Cerebellar cortex (tissue), 1 donor: ENCODE data around the gene RNMT.
"Not testable (repeated sequence)": the region's sequence is repeated elsewhere in the genome, so short reads cannot be mapped to it uniquely, and the experiment has no call there.

Source experiments
- DNase-seq: peaks from one replicate; pipeline ENCODE4 v3.0.0-alpha.2; 2015; ENCODE audit warnings: low spot score

RNMT gene

DNA sequence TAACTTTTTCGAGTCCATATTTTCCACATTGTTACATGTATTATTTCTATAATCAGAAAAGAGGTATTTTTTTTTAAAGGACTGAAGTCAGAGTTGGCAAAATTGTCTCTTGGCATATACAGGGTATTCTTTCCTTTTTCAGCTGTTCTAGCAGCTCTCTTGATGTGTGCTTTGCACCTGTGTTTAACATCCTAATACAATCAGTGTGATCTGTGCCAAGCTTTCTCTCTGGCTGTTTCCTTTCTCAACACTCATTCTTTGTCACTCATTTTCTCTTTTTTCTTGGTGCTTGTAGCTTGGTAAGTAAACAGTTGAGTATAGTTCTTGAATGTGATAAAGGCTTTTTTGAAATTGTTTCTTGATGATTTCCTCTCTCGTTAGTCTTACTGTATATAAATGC is 9.2 kb downstream of the RNMT start:
- DNase-seq = no peak

DNA sequence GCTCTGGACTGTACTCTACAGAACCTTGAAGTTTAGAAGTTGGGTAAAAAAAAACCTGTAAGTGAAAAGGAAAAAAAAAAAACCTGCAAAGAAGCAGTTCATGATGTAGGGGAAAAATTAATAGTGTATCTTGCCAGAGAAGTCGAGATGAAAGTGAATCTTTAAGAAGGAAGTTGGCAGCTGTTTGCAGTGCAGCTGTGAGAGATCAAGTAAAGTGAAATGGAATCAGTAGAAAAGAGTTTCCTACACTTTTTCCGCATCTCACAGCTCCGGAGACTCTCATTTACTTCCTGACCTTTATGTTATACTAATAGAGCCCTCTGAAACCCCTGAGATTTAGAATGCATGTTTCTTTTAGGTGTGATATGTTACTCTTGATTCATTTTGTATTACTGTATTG is 19.2 kb downstream of the RNMT start:
- DNase-seq = no peak

DNA sequence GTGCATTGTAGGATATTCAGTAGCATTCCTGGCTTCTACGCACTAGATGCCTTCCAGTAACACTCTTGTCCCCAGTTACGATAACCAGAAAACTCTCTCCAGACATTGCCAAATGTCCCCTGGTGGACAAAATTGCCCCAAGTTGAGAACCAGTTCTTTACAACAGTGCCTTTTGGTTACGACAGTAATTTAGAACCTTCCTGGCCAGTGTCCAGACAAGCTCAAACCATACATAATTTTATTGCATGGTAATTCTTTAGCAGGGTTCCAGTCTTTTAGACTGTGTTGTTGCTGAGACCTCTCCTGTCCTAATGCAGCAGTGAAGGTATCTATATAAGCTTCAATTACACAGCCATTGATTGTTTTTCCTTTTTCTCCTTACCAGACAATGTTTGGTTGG is 20.2 kb downstream of the RNMT start:
- DNase-seq = no peak

DNA sequence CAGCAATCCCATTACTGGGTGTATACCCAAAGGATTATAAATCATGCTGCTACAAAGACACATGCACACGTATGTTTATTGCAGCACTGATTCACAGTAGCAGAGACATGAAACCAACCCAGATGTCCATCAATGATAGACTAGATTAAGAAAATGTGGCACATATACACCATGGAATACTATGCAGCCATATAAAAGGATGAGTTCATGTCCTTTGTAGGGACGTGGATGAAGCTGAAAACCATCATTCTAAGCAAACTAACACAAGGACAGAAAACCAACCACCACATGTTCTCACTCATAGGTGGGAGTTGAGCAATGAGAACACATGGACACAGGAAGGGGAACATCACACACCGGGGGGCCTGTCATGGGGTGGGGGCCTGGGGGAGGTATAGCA is 25.1 kb downstream of the RNMT start:
- DNase-seq = not testable (repeated sequence)

DNA sequence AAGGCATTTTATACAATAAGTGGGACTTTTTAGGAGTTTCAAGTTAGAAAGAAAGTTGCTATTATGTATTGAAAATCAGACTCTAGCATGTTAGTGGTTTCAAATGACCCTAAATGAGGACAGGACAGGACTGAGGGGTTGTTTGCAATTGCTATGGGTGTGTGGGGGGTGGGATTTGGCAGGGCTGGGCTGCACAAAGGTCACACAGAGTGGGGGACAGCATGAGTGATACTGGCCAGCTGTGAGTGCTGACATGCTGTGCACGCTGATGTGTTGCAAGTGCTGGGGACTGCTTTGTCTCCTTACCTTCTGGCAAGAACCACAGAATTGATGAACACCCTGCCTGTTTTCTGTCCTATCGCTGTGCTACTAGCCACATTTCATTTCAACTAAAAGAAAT is 29.8 kb downstream of the RNMT start:
- DNase-seq = no peak

DNA sequence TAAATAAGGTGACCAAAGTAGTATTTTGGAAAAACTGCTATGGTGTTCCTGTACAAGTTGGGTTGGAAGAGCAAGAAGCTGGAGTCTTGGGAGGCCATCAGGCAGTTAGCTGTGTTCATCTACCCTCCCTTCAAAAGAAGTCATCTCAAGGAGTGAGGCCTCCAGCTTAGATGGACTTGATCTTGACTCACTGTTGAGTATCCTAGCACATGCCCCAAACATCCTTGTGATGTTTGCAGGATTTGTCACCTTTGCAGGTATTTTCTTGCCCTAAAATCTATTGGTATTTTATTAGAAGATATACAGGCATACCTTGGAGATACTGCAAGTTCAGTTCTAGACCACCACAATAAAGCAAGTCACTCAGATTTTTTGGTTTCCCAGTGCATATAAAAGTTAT is 30.2 kb downstream of the RNMT start:
- DNase-seq = no peak

DNA sequence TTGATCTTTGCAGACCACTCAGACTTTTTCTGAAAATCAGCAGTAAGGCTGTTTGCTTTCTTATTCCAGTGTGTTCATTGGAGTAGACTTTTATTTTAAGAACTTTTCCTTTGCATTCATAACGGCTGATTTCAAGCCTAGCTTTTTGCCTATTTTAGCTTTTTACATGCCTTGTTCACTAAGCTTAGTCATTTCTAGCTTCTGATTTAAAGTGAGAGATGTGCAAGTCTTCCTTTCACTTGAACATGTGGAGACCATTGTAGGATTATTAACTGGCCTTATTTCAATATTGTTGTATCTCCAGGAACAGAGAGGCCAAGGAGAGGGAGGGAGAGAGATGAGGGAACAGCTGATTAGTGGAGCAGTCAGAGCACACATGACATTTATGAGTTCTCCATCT is 32.1 kb downstream of the RNMT start:
- DNase-seq = no peak

DNA sequence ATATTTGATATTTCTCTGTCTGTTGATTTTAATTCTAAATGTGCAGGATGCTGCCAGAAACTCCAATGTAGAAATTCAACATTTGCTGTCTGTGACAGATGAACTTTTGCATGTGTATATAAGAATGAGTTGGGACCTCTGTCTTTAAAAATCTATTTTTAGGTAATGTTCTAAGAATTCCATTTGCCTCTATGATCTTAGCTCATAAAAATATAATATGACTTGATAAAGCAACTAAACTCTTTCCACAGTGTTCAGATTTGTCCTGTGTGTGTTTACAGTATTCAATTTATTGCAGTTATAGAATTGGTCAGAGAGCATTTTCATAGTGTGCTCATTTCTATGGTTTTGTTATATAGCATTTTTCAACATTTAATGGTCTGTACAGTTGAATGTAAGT is 33.6 kb downstream of the RNMT start:
- DNase-seq = no peak

DNA sequence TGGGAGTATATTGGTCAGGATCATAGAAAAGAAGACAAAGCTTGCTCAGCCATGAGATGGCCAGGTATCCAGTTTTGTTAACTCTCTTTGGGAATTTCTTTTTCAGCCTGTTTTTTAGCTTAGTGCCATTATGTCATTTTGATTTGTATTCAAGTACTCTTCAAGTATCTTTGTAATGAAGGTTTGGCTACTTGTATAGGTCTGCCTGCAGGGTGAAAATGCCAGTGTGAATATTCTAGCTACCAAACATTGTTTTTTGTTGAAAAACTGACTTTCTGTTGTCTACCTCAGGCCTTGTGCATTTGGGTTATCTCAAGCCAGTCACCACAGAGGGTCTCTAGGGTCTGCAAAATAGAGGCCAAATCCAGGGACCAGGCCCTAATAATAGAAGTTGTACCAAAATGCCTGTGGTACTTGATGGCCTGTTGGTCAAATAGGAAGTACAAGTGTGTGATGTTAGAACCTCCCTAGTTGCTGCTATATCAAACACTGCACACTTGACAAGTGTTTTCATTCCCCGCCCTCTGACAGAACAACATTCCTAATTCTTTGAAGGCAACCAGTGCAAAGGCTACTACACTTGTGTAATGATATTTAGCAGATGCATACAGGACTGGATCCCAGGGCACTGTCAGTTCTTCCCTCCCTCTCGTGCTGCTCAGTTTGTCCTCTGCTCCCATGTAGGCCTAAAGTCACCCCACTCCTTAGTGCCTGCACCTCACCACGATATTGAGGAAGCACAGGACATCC is 36.4 kb downstream of the RNMT start:
- DNase-seq = no peak

DNA sequence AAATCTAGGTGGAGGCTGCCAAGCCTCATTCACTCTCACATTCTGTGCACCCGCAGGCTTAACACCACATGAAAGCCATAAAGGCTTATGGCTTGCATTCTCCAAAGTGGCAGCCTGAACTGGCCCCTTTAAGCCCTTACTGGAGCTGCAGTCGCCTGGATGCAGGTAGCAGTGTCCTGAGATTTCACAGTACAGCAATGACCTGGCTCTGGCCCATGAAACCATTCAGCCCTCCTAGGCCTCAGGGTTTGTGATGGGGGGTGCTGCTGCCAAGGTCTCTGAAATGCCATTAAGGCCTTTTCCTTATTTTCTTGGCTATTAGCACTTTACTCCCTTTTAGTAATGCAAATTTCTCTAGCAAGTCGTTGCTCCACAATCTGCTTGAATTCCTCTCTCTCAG is 48.6 kb downstream of the RNMT start:
- no peak for DNase-seq

DNA sequence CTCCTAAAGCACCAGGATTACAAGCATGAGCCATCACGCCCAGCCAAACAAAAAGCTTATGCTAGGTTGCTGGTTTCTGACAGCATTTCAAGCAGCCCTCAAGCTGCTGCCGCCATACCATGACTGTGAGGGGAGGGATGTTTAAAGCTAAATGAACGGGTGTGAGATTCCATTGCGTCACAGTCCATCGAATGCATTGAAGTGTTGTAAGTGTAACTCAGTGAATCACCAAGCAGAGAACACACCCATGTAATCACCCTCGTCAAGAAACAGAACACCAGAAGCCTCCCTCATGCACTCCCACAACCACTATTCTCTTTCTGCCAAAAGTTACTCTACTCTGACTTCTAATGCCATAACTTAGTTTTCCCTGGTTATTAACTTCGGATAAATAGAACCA is 64.7 kb downstream of the RNMT start:
- DNase-seq = no peak

DNA sequence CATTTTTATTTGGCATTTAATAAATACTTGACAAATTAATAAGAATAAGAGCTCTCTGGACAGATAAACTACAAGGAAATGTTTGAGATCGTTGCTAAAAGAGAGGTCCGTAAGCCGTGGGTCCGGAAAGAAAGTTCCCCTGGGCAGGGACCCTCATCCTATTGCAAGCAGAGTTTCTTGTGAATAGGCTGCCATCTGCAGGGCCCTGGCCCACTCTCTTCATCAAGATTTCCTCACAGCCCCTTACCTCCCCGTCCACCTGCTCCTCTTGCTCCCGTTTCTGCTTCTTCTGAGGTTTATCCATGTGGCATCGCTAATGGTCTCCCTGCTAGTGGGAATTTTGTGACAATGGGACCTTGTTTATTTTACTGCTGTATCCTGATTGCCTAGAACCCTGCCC is 67.3 kb downstream of the RNMT start:
- DNase-seq = no peak

DNA sequence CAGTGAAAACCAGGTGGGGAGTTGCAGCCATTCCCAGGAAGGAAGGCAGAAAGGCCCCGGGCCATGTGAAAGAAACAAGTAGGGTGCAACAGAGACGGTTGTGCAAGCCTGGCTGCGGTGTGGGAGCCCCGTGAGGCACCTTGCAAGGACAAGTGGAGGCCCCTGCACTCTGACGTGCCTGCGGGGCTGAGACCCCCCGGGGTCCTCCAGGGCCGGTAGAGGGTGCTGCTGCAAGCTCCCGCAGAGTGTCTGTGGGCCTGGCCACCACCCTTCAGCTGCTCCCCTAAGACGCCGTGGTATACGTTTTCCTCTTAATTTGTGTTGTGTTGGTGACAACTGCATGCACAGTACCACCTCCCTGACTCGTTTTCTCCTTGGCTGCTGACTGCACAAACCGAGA is 70.0 kb downstream of the RNMT start:
- DNase-seq = no peak

DNA sequence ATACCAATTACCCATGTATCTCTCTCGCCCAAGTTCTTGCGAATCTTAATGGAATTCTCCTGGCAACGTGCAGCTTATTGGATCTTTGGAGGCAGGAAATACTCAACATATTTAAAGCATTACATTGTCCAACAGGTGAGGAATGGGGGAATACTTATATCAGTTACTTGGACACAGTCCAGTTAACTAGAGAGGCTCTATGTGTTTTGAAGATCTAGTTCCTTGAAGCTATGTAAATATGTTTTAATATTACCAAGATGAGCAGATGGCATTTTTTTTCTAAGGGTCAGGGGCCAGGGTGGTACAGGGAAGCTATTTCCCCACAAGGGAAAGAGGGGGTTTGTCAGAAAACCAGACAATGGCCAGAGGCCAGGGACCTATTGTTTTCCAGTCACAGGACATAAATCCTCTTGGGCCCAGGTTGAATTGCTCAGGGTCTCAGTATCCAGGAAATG is 70.7 kb downstream of the RNMT start:
- DNase-seq = no peak

DNA sequence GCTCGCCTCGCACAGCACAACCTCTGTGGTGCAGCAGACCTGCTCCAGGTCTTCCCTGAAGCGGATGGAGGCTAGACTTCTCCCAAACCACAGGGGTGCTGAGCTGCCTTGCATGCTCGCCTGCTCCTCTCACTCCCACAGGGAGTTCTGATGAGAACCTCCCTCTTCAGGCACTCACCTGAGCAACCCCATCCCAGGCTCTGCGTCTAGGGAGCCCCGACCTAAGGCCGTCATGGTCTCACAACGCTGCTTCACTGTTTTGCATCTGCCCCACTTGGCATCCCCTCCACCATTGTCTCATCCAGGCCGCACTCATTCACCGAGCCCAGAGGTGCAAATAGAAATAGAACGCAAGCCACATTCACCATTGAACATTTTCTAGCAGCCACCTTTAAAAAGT is 72.9 kb downstream of the RNMT start:
- no peak for DNase-seq

DNA sequence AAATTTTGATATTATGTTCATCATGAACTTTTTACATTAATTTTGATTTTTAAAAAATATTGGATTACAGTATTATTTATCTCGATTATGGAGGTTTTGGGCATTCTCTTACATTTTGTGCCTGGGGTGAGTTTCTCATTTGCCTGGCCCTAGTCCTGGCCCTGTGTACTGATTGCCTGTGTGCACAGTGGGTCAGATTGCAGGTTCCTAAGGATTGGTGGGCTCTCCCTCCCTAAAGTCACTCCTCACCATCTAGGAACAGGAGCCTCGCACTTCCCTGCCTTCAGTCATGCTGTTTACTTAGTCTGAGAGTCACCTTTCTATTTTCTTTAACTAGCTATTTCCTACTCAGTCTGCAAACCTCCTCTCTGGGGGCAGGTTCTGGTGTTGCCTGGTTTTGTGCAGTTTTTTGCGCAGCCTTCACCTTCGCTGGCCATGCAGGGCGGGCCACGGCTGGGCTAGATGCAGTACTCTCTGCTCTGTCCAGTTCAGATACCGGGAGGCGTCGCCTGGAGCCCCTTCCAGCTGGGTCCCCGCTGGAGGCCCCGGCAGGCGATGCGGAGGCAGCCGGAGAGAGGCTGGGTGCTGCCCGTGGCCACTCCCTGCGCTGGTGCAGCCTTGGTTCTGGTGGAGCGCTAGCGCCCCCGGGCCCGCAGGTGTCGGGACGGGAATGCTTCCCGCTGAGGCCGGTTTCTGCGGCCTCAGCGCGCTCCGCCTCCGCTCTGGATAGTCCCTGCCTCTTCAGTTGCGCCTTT is 74.2 kb downstream of the RNMT start:
- DNase-seq = peak; percentile 49

DNA sequence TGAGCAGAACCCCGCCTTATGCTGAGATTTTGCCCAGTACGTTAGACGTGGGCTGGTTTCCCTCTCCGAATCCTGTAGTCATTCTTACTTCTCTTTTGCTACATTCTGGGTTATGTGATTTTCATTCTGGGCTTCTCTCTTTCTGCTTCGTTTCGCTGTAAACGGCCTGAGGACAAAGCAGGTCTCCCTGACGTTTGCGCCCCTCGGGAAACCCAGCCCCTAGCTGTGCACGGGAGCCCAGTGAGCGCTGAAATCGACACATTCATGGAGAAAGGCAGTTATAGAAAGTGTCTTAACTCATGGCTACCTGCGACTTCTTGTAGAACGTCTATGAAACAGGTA is 74.8 kb downstream of the RNMT start:
- DNase-seq = no peak

DNA sequence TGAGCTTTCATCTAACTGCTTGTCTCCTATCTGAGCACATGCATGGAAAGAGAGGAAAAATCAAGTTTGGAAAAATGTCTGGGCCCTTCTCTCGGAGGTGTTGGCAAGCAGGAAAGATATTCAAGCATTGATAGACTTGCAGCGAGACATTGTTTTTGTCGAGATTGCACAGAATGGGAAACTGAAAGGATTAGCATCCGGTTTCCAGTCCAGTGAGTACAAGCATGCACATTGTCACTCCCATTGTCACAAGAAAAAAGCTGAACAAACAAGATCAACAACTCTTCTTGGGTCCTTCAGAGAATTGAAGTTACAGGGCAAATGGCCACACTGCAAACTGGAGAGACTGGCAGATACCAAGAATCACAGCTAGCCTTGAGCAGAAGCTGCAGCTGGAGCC is 77.8 kb downstream of the RNMT start:
- no peak for DNase-seq

DNA sequence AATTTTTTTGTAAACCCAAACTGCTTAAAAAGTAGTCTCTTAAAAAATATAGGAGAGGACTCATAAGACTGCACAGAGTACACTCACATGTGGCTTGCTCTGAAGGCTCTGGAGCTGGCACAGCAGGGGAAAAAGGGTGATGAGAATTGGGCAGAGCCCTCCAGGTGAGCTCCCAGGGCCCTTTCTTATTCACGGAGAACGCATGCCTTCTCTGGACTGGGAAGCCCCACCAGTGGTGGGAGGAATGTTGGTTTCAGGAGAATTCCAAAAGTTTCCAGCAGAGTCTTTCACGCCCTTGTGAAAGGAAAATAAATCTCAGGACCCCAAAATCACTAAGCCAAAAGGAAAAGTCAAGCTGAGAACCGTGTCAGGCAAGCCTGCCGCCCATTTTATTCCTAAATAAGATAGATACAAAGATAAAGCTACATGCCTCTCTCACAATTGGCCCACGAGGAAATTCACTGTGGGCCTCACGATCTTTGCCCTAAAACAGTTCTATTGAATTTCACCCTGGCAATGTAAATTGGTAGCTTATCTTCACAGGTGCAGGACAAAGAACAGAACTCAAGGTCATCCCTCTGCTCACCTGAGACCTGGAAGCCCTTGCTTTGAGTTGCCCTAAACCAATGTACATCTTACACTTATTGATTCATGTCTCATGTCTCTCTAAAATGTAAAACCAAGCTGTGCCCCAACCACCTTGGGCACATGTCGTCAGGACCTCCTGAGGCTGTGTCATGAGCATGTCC is 82.0 kb downstream of the RNMT start:
- DNase-seq = no peak

DNA sequence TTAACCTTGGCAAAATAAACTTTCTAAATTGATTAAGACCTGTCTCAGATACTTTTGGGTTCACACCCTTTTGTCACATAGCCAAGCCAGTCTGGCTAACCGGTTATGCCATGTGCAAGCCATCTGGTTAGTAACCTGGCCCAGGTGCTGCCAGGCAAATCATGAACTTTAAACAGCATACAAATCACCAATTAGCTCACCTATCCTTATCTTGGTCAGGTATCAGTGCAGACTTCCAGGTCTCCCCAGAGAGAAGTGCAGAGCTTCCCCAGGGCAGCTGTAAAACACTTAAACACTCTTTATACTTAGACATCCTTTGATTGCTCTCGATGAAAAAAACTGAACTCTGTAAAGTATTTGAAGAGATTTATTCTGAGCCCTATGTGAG is 82.6 kb downstream of the RNMT start:
- no peak for DNase-seq

DNA sequence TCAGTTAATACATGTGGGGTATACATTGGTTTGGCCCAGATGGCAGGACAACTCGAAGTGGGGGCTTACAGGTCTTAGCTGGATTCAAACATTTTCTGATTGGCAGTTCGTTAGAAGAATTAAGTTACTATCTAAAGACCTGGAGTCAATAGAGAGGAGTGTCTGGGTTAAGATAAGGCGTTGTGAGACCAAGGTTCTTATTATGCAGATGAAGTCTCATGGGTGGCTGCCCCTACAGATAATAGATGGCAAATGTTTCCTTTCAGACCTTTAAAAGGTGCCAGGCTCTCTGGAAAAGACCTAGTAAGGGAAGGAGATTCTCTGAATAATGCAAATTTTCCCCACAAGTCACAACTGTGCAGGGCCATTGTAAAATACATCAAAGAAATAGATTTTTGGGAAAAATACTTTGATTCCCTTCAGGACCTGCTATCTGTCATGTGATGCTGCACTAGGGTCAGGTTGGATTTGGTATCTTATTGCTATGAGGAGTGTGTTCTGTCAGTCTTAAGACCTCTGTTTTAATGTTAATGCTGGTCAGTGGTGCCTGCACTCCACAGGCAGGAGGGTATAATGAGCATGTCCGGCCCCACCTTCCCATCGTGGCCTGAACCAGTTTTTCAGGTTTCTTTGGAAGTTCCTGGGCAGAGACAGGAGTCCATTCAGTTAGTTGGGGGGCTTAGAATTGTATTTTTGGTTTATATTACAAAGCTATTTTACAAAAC is 83.2 kb downstream of the RNMT start:
- DNase-seq = no peak

DNA sequence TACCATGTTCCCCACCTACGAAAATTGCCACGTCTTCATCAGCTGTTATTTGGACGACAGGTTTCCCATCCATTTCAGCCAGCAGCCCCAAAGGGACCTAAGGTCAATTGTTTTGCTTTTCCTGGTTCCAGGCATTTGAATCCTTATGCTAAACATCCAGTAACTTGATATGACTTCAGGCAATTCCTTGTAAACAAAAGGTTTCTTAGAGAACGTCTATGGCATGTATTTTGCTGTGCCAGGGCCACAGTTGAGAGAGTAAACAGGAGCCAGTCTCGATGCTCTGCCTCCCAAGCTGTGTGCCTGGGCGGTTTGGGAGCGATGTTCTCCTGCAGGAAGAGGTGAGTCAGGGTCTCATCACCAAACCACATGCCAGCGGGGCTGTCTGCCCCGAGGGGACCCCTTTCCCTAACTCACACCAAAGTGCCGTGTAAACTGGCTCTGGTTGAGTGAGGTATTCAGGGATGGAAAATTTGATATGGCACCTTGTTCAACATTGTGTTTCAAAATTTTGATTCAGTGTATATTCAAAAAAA is 84.5 kb downstream of the RNMT start:
- DNase-seq = no peak
